Mononuclear cell (primary cell): ENCODE measurements around the gene CAMKV. TPM values are rescaled to one million over a fixed set of nuclear protein-coding genes. Genes with fewer than 3 reads are reported as not detected.

ENCODE experiments used
- H3K27me3 ChIP-seq: 2 replicates; pipeline ENCODE4 v1.6.0; 2011; ENCODE audit warnings: low read length, control low read depth; ENCODE audit not compliant: insufficient read depth
- H3K4me1 ChIP-seq: 2 replicates; pipeline ENCODE4 v1.5.1; 2011; ENCODE audit warnings: mild to moderate bottlenecking, low read length, control low read depth; ENCODE audit not compliant: insufficient read depth
- H3K4me3 ChIP-seq: 2 replicates; pipeline ENCODE4 v1.5.1; 2011; ENCODE audit warnings: mild to moderate bottlenecking, low read length, moderate library complexity
- H3K9me3 ChIP-seq: 2 replicates; pipeline ENCODE4 v1.5.1; 2011; ENCODE audit warnings: low read depth, mild to moderate bottlenecking, control low read depth, low read length
- total RNA-seq: library from RNA; depleted of rRNA; stranded (reverse); fragments of >200 nt; gene quantifications from one replicate; pipeline ENCODE4 v1.2.3, GENCODE V29; 2012

CAMKV gene
- total RNA-seq, 1 donor = not detected

GRCh38 chr3:49901366-49902339, 31.9 kb upstream of the CAMKV start:
- H3K4me3 ChIP-seq = no peak overlapping the region
- H3K9me3 ChIP-seq = no peaks in the 10 kb centered on the region
- H3K4me1 ChIP-seq = peaks cover 29% of the 10 kb centered on the region
- H3K27me3 ChIP-seq = no peaks in the 10 kb centered on the region

GRCh38 chr3:49900491-49901153, 30.9 kb upstream of the CAMKV start:
- Histone ChIP-seq H3K27me3 (no peaks in the 10 kb centered on the region), H3K9me3 (no peaks in the 10 kb centered on the region), H3K4me3 (no peak overlapping the region), H3K4me1 (peaks cover 18% of the 10 kb centered on the region)

GRCh38 chr3:49899815-49900214, 30.1 kb upstream of the CAMKV start:
- no peak overlapping the region for H3K4me3 ChIP-seq
- no peaks in the 10 kb centered on the region for H3K27me3 ChIP-seq
- peaks cover 15% of the 10 kb centered on the region for H3K4me1 ChIP-seq
- no peaks in the 10 kb centered on the region for H3K9me3 ChIP-seq

GRCh38 chr3:49898991-49899390, 29.3 kb upstream of the CAMKV start:
- Histone ChIP-seq H3K4me3 (no peak overlapping the region), H3K4me1 (peaks cover 7% of the 10 kb centered on the region), H3K9me3 (no peaks in the 10 kb centered on the region), H3K27me3 (no peaks in the 10 kb centered on the region)

- Histone ChIP-seq H3K4me1 (no peaks in the 10 kb centered on the region), H3K4me3 (no peak overlapping the region), H3K9me3 (no peaks in the 10 kb centered on the region), H3K27me3 (no peaks in the 10 kb centered on the region)
These were observed 26.6 kb upstream of the CAMKV start for GRCh38 chr3:49896345-49896744.

- no peaks in the 10 kb centered on the region for H3K9me3 ChIP-seq
- H3K4me3 ChIP-seq = no peak overlapping the region
- H3K27me3 ChIP-seq = no peaks in the 10 kb centered on the region
- H3K4me1 ChIP-seq = no peaks in the 10 kb centered on the region
These were observed 26.1 kb upstream of the CAMKV start for GRCh38 chr3:49895791-49896190.

GRCh38 chr3:49889296-49889695, 19.6 kb upstream of the CAMKV start:
- Histone ChIP-seq H3K4me1 (no peaks in the 10 kb centered on the region), H3K4me3 (no peak overlapping the region), H3K27me3 (no peaks in the 10 kb centered on the region), H3K9me3 (no peaks in the 10 kb centered on the region)

GRCh38 chr3:49886922-49887265, 17.2 kb upstream of the CAMKV start:
- Histone ChIP-seq H3K4me3 (no peak overlapping the region), H3K27me3 (no peaks in the 10 kb centered on the region), H3K4me1 (no peaks in the 10 kb centered on the region), H3K9me3 (no peaks in the 10 kb centered on the region)

GRCh38 chr3:49883998-49884397, 14.3 kb upstream of the CAMKV start:
- no peak overlapping the region for H3K4me3 ChIP-seq
- no peaks in the 10 kb centered on the region for H3K27me3 ChIP-seq
- H3K9me3 ChIP-seq = no peaks in the 10 kb centered on the region
- no peaks in the 10 kb centered on the region for H3K4me1 ChIP-seq

GRCh38 chr3:49882166-49882565, 12.5 kb upstream of the CAMKV start:
- H3K4me3 ChIP-seq = no peak overlapping the region

GRCh38 chr3:49880581-49881315, 11.0 kb upstream of the CAMKV start:
- H3K27me3 ChIP-seq = no peaks in the 10 kb centered on the region
- no peaks in the 10 kb centered on the region for H3K9me3 ChIP-seq
- no peaks in the 10 kb centered on the region for H3K4me1 ChIP-seq
- H3K4me3 ChIP-seq = no peak overlapping the region

More at GRCh38 chr3:49882166-49882565, 12.5 kb upstream of the CAMKV start:
- Histone ChIP-seq H3K27me3 (no peaks in the 10 kb centered on the region), H3K9me3 (no peaks in the 10 kb centered on the region), H3K4me1 (no peaks in the 10 kb centered on the region)

- Histone ChIP-seq H3K9me3 (no peaks in the 10 kb centered on the region), H3K27me3 (no peaks in the 10 kb centered on the region), H3K4me3 (no peak overlapping the region), H3K4me1 (no peaks in the 10 kb centered on the region)
These were observed 10.0 kb upstream of the CAMKV start for GRCh38 chr3:49879721-49880120.

- H3K4me3 ChIP-seq = no peak overlapping the region
- H3K4me1 ChIP-seq = no peaks in the 10 kb centered on the region
- no peaks in the 10 kb centered on the region for H3K9me3 ChIP-seq
- H3K27me3 ChIP-seq = no peaks in the 10 kb centered on the region
These were observed 9.0 kb upstream of the CAMKV start for GRCh38 chr3:49878686-49879085.

GRCh38 chr3:49877716-49878115, 8.0 kb upstream of the CAMKV start:
- Histone ChIP-seq H3K27me3 (no peaks in the 10 kb centered on the region), H3K9me3 (no peaks in the 10 kb centered on the region), H3K4me3 (no peak overlapping the region), H3K4me1 (no peaks in the 10 kb centered on the region)

GRCh38 chr3:49876567-49876966, 6.9 kb upstream of the CAMKV start:
- no peaks in the 10 kb centered on the region for H3K4me1 ChIP-seq

More at GRCh38 chr3:49876567-49876966, 6.9 kb upstream of the CAMKV start:
- H3K9me3 ChIP-seq = no peaks in the 10 kb centered on the region
- no peak overlapping the region for H3K4me3 ChIP-seq
- H3K27me3 ChIP-seq = no peaks in the 10 kb centered on the region
